Measurements from ENCODE around the gene CDHR3. TPM values are rescaled to one million over a fixed set of nuclear protein-coding genes. Genes with fewer than 3 reads are reported as not detected.

Gene CDHR3
- total RNA-seq, 1 experiment from 2014 or later = 3.3 TPM

DNA sequence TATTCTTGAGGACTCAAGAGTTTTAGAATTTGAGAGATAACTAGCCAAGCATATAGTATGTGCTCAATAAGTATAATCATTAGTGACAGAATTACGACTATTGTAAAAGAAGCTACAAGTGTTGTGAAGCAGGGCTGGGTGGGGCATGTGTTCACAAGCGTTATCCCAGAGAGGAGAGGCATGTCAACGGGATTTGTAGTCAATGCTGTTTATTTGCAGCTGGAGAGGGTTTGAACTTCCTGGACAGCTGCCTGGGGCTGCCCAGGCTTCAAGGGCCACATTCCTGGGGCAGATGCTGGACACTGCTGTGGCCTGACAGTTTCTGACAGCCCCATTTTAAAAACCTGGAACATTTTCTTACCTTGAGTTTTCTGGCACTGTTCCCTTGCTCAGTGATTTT, 36.9 kb upstream of the CDHR3 start:
- H3K4me1 ChIP-seq (ENCODE audit: insufficient read depth, low read length) = no peaks in the 10 kb centered on the region
- H4K5ac ChIP-seq (ENCODE audit: insufficient read length, low read depth, low read length) = no peak overlapping the region
- no peak overlapping the region for H2BK120ac ChIP-seq (ENCODE audit: low read depth, low read length, poor library complexity, severe bottlenecking)
- H3K79me1 ChIP-seq (ENCODE audit: insufficient read depth, low read depth, low read length, poor library complexity, severe bottlenecking) = no peaks in the 10 kb centered on the region
- H3K27ac ChIP-seq (ENCODE audit: insufficient read length, low read depth, low read length) = no peak overlapping the region
- no peak overlapping the region for H4K8ac ChIP-seq (replicated peaks; ENCODE audit: insufficient read length, low read depth, low read length)
- no peak overlapping the region for H3K56ac ChIP-seq (ENCODE audit: insufficient read length, low read depth, low read length)
- Mint-ChIP-seq H3K27ac (no peak overlapping the region), H3K4me1 (no peaks in the 10 kb centered on the region), H3K4me3 (no peak overlapping the region), H3K27me3 (ENCODE audit: low read depth) (no peaks in the 10 kb centered on the region), H3K9me3 (peaks cover 18 to 26% of the 10 kb centered on the region in 2 experiments), H3K36me3 (ENCODE audit: insufficient read depth in 1 of 3, low read depth in 3 of 3) (peaks cover 22 to 33% (median 27%) of the 10 kb centered on the region in 3 experiments)
- no peak overlapping the region for H2BK20ac ChIP-seq (ENCODE audit: low read depth, low read length, poor library complexity, severe bottlenecking)
- no peak overlapping the region for H2BK15ac ChIP-seq (ENCODE audit: low read depth, low read length)
- H2AK5ac ChIP-seq (ENCODE audit: insufficient read length, low read length) = no peak overlapping the region
- H3K9ac ChIP-seq (ENCODE audit: extremely low read depth, insufficient read length, low read length) = no peak overlapping the region
- H3K9me3 ChIP-seq (ENCODE audit: control insufficient read depth, low read depth, low read length) = no peaks in the 10 kb centered on the region
- no peaks in the 10 kb centered on the region for H3K27me3 ChIP-seq (ENCODE audit: insufficient read depth, low read length)
- no peak overlapping the region for H2BK5ac ChIP-seq (ENCODE audit: insufficient read length, low read length)
- no peak overlapping the region for H2AFZ ChIP-seq (ENCODE audit: low read length)
- H3K14ac ChIP-seq (ENCODE audit: insufficient read depth, low read length) = no peak overlapping the region
- H4K91ac ChIP-seq (ENCODE audit: insufficient read length, low read depth, low read length) = no peak overlapping the region
- H3K18ac ChIP-seq (ENCODE audit: insufficient read length, low read depth, low read length) = no peak overlapping the region
- no peaks in the 10 kb centered on the region for H4K20me1 ChIP-seq (ENCODE audit: control insufficient read depth, insufficient read depth, insufficient read length)
- H3K23ac ChIP-seq (ENCODE audit: insufficient read length, low read depth, low read length) = no peak overlapping the region
- H3T11ph ChIP-seq (ENCODE audit: low read length) = no peak overlapping the region
- no peak for DNase-seq
- no peaks in the 10 kb centered on the region for H3K79me2 ChIP-seq (ENCODE audit: insufficient read depth, low read length)
- no peak overlapping the region for H3K4me2 ChIP-seq (ENCODE audit: insufficient read depth, insufficient read length, low read length)
- H2BK12ac ChIP-seq (ENCODE audit: insufficient read length, low read depth, low read length) = no peak overlapping the region
- H3K4ac ChIP-seq (ENCODE audit: low read depth, low read length) = no peak overlapping the region
- TF ChIP-seq, protein P1, sequence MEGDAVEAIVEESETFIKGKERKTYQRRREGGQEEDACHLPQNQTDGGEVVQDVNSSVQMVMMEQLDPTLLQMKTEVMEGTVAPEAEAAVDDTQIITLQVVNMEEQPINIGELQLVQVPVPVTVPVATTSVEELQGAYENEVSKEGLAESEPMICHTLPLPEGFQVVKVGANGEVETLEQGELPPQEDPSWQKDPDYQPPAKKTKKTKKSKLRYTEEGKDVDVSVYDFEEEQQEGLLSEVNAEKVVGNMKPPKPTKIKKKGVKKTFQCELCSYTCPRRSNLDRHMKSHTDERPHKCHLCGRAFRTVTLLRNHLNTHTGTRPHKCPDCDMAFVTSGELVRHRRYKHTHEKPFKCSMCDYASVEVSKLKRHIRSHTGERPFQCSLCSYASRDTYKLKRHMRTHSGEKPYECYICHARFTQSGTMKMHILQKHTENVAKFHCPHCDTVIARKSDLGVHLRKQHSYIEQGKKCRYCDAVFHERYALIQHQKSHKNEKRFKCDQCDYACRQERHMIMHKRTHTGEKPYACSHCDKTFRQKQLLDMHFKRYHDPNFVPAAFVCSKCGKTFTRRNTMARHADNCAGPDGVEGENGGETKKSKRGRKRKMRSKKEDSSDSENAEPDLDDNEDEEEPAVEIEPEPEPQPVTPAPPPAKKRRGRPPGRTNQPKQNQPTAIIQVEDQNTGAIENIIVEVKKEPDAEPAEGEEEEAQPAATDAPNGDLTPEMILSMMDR (conservative IDR thresholded peaks at IDR 0.05) = no peak
- WGBS (ENCODE audit: extremely low coverage, insufficient read length, low lambda C conversion rate) = no CpG with 5 or more reads among the region's 3 CpGs
- H3K23me2 ChIP-seq (ENCODE audit: insufficient read length, low read depth, low read length, poor library complexity, severe bottlenecking) = no peaks in the 10 kb centered on the region

All from H9 (cell line).